Activated CD8-positive, alpha-beta T cell treated with anti-CD3 and anti-CD28 coated beads for 36 hours (primary cell): ENCODE results near the gene COL3A1. TPM values are rescaled to one million over a fixed set of nuclear protein-coding genes. Genes with fewer than 3 reads are reported as not detected.

Source experiments
- ATAC-seq: fragments of 200-7000 bp; cut with Tn5 transposase; one replicate; pipeline ENCODE4 v1.10.0; 2021; ENCODE audit warnings: mild to moderate bottlenecking, moderate library complexity
- CTCF ChIA-PET: fragments of 350-600 bp; sonication (Branson Sonifier 250); formaldehyde crosslinking; loops from one replicate; lab custom pipeline; 2021; ENCODE audit warnings: antibody characterized with exemption; lab: Charles Lee
- POLR2A ChIA-PET: fragments of 350-600 bp; sonication (Branson Sonifier 250); formaldehyde crosslinking; loops from one replicate; lab custom pipeline; 2021; ENCODE audit warnings: antibody characterized with exemption; lab: Charles Lee
- DNase-seq: peaks from one replicate; pipeline ENCODE4 v3.0.0-alpha.2; 2020
- H3K27ac Mint-ChIP-seq: one replicate; pipeline ENCODE4 v1.8.0; 2021; ENCODE audit warnings: mild to moderate bottlenecking, mixed read lengths
- H3K27me3 Mint-ChIP-seq: one replicate; pipeline ENCODE4 v1.8.0; 2021; ENCODE audit warnings: mixed read lengths
- H3K36me3 Mint-ChIP-seq: one replicate; pipeline ENCODE4 v1.8.0; 2021; ENCODE audit warnings: low read depth, mixed read lengths
- H3K4me1 Mint-ChIP-seq: one replicate; pipeline ENCODE4 v1.8.0; 2021; ENCODE audit warnings: low read depth, mixed read lengths
- H3K4me3 Mint-ChIP-seq: one replicate; pipeline ENCODE4 v1.8.0; 2021; ENCODE audit warnings: mild to moderate bottlenecking, moderate library complexity, mixed read lengths
- H3K9me3 Mint-ChIP-seq: one replicate; pipeline ENCODE4 v1.8.0; 2021; ENCODE audit warnings: mixed read lengths
- CTCF ChIP-seq: fragments of 200-600 bp; IDR thresholded peaks from one replicate; pipeline ENCODE4 v1.8.0; 2022; ENCODE audit warnings: antibody characterized with exemption, mild to moderate bottlenecking
- intact Hi-C: fragments of 100-400 bp; cut with micrococcal nuclease; formaldehyde crosslinking; loops from one replicate; pipeline ENCODE4 v1.10.0; 2022
- total RNA-seq, 2 experiments: library from RNA; stranded (reverse); gene quantifications; one replicate each; pipeline ENCODE4 v1.2.3, GENCODE V29; 2021

COL3A1 gene
- total RNA-seq, 2 experiments from 2014 or later: not detected

- intact Hi-C loops: no loop called here
- Mint-ChIP-seq H3K27ac (no peak overlapping the region), H3K27me3 (peaks cover 7% of the 10 kb centered on the region), H3K4me3 (no peak overlapping the region), H3K4me1 (peaks cover 10% of the 10 kb centered on the region), H3K36me3 (no peaks in the 10 kb centered on the region), H3K9me3 (no peaks in the 10 kb centered on the region)
- ChIA-PET CTCF (no interaction called here), POLR2A (no interaction called here)
- DNase-seq (no peak), ATAC-seq (no peak)
- no peak for TF ChIP-seq CTCF
Measured at GRCh38 chr2:188973641-188974040, 532 bp upstream of the COL3A1 start.

GRCh38 chr2:188975497-188976102 lies 1.4 kb downstream of the COL3A1 start:
- H3K4me3 Mint-ChIP-seq: no peak overlapping the region
- peaks cover 7% of the 10 kb centered on the region for H3K27me3 Mint-ChIP-seq
- intact Hi-C loops: no loop called here
- ATAC-seq (no peak), DNase-seq (no peak)
- ChIA-PET CTCF (no interaction called here), POLR2A (no interaction called here)
- peaks cover 21% of the 10 kb centered on the region for H3K4me1 Mint-ChIP-seq
- H3K36me3 Mint-ChIP-seq: no peaks in the 10 kb centered on the region
- no peaks in the 10 kb centered on the region for H3K9me3 Mint-ChIP-seq
- no peak for TF ChIP-seq CTCF
- H3K27ac Mint-ChIP-seq: no peak overlapping the region

GRCh38 chr2:188976545-188977268 lies 2.5 kb downstream of the COL3A1 start:
- intact Hi-C loops: no loop called here
- CTCF ChIA-PET: no interaction called here
- no peaks in the 10 kb centered on the region for H3K9me3 Mint-ChIP-seq
- H3K27ac Mint-ChIP-seq: no peak overlapping the region
- DNase-seq: no peak
- POLR2A ChIA-PET: interaction anchor here (0.8 kb wide), 1 partner anchor 1637 kb away, joined by 3 read pairs; no protein-coding TSS in a partner anchor
- no peaks in the 10 kb centered on the region for H3K36me3 Mint-ChIP-seq
- no peak overlapping the region for H3K4me3 Mint-ChIP-seq
- ATAC-seq: no peak
- H3K27me3 Mint-ChIP-seq: peaks cover 8% of the 10 kb centered on the region
- peak; percentile 7 for TF ChIP-seq CTCF
- H3K4me1 Mint-ChIP-seq: peaks cover 21% of the 10 kb centered on the region

DNA sequence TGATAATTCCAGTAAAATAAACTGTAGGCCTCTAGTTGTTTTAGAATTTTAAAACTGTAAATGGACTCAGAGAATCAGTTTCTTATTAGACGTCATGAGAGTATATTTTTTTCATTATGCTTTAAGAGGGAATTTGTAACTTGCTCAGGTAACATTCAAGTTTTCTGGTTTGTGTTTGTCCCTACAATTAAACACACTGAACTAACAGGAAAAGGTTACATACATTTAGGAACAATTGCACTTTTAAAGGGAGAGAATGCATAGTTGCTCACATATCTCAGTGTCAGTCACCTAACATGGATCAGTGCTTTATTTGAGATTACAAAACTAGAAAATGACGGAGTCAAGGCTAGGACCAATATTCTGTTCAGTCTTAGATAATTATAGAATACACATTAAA lies 3.1 kb downstream of the COL3A1 start:
- ChIA-PET CTCF (no interaction called here), POLR2A (no interaction called here)
- no peak overlapping the region for H3K27ac Mint-ChIP-seq
- TF ChIP-seq CTCF: no peak
- no peaks in the 10 kb centered on the region for H3K36me3 Mint-ChIP-seq
- intact Hi-C loops: no loop called here
- no peak for ATAC-seq
- H3K27me3 Mint-ChIP-seq: peaks cover 8% of the 10 kb centered on the region
- DNase-seq: no peak
- H3K9me3 Mint-ChIP-seq: no peaks in the 10 kb centered on the region
- peaks cover 21% of the 10 kb centered on the region for H3K4me1 Mint-ChIP-seq
- no peak overlapping the region for H3K4me3 Mint-ChIP-seq
